ENCODE data around the gene SRSF3.
"Not testable (repeated sequence)": the region's sequence is repeated elsewhere in the genome, so short reads cannot be mapped to it uniquely, and the experiment has no call there.

The SRSF3 gene

DNA sequence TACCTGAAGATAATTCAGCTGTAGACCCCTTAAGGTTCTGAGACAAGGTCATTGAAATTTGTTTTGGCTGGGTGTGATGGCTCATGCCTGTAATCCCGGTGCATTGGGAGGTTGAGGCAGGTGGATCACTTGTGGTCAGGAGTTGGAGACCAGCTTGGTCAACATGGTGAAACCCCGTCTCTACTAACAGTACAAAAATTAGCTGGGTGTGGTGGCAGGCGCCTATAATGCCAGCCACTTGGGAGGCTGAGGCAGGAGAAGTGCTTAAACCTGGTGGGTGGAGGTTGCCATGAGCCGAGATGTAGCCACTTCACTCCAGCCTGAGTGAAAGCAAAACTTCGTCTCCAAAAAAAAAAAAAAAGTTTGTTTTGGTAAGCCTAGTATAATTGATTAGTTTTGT, 11.0 kb downstream of the SRSF3 start:
- no peak for DNase-seq (ENCODE audit: low spot score)

- no peak for DNase-seq (ENCODE audit: low spot score)
Observed at GRCh38 chr6:36605560-36606391, 11.6 kb downstream of the SRSF3 start.

GRCh38 chr6:36607305-36607682, 13.1 kb downstream of the SRSF3 start:
- DNase-seq (ENCODE audit: low spot score) = not testable (repeated sequence)

- no peak for DNase-seq (ENCODE audit: low spot score)
Observed at GRCh38 chr6:36607683-36608386, 13.7 kb downstream of the SRSF3 start.

DNA sequence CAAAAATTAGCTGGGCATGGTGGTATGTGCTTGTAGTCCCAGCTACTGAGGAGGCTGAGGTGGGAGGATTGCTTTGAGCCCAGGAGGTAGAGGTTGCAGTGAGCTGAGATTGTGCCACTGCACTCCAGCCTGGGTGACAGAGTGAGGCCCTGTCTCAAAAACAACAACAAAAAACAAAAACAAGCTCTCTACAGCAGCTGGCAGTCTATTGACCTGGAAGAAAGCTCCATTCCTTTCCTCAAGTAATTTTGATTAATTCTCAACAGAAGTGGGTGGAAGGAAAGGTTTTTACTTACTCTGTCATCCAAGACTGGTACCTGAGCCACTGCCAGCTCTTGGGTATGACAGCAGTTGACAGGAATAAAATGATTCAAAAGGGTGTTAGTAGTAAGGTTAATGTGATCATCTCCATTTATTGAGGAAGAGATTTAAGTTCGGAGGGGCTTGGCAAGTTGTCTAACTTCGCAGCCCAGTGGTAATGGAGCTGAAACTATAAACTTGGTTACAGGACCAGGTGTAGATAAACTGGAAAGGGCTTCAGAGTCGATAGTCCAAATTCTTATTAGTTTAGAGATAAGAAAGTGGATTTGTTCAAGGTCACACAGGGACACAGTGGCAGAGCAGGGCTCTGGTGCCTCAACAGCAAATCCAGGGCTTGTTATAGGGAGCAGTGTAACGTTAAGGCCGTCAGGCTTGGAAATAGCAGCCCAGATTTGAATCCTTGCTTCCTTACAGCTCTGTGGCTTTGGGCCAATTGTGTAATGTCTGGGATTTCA, 14.8 kb downstream of the SRSF3 start:
- no peak for DNase-seq (ENCODE audit: low spot score)

DNA sequence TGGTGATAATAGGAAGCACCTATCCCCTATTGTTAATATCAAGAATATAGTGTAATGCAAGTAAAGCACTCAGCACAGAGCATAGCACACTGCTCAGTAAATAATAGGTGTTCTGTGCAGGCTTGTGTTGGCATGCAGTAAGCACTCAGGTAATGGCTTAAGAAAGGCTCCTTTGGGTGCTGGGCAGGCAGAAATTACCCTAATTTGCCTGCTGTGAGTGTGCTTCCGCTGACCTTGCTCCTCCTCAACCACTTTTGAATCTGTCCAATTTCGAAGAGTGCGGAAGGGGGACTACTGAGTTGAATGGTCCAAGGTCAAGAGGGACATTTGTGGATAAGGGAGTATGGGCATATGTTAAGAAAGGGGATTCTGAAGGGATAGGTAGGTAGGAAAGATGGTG, 15.4 kb downstream of the SRSF3 start:
- no peak for DNase-seq (ENCODE audit: low spot score)

- DNase-seq (ENCODE audit: low spot score) = no peak
Observed at GRCh38 chr6:36610041-36610955, 16.1 kb downstream of the SRSF3 start.

- no peak for DNase-seq (ENCODE audit: low spot score)
Observed at GRCh38 chr6:36610956-36611336, 16.8 kb downstream of the SRSF3 start.

GRCh38 chr6:36611679-36612078, 17.5 kb downstream of the SRSF3 start:
- DNase-seq (ENCODE audit: low spot score) = not testable (repeated sequence)

DNA sequence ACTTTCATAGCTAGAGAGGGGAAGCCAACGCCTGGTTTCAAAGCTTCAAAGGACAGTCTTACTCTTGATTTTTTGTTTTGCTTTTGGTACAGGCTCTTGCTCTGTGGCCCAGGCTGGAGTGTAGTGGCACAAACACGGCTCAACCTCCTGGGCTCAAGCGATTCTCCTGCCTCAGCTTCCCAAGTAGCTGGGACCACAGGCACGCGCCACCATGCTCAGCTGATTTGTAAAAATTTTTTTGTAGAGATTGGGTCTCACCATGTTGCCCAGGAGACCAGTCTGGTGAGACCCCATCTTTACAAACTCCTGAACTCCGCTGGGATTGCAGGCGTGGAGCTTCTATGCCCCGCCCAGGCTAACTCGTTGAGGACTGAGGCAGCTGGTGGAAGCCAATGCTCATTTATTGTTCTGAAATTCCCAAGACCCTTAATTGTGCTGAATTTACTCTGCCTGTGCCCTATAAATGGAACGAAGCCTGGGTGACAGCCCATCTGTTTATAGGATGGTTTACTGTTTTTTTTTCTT, 18.0 kb downstream of the SRSF3 start:
- no peak for DNase-seq (ENCODE audit: low spot score)

DNA sequence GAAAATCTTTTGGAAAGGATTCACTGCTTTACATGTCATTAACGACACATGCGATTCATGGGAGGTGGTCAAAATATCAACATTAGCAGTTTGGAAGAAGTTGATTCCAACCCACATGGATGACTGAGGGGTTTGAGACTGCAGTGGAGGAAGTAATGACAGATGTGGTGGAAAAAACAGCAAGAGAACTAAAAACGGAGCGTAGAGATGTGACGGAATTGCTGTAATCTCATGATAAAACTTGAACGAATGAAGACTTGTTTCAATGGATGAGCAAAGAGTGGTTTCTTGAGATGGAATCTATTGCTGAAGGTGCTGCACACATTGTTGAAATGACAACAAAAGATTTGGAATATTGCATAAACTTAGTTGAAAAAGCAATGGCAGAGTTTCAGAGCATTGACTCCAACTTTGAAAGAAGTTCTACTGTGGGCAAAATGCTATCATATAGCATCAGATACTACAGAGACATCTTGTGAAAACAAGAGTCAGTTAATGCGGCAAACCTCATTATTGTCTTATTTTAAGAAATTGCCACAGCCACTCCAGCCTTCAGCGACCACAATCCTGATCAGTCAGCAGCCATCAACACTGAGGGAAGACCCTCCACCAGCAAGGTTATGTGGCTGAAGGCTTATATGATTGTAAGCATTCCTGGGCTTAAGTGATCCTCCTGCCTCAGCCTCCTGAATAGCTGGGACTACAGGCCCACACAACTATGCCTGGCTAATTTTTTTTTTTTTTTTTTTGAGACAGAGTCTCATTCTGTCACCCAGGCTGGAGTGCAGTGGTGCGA, 19.2 kb downstream of the SRSF3 start:
- no peak for DNase-seq (ENCODE audit: low spot score)

- no peak for DNase-seq (ENCODE audit: low spot score)
Observed at GRCh38 chr6:36615018-36615761, 21.0 kb downstream of the SRSF3 start.

DNA sequence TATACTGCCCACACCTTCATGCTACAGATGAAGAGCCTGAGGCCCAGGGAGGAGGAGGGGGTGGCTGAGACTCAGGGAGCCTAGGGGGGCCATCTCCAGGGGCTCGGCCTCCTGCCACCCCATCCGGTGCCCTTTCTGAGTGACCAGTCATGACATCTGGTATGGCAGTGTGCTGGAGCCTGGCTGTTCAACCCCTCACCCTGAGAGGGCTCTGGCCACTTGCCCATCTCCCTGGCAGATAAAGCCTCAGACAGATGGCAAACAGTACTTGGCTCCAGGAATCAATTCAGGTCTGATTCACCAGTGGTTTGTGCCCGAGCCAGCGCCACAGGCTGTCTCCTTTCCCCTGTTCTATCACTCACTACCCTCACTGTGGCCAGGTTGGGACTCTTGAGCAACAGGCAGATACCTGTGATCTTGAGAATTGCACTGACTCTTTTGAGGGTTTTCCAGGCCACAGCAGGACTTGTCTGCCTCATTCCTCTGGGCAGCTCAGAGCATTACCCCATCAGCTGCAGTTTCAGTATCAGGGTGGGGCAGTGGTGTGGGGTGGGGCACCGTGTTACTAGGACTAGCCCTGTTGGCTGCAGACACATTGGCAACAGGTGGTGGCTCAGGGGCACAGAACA, 22.8 kb downstream of the SRSF3 start:
- no peak for DNase-seq (ENCODE audit: low spot score)

DNA sequence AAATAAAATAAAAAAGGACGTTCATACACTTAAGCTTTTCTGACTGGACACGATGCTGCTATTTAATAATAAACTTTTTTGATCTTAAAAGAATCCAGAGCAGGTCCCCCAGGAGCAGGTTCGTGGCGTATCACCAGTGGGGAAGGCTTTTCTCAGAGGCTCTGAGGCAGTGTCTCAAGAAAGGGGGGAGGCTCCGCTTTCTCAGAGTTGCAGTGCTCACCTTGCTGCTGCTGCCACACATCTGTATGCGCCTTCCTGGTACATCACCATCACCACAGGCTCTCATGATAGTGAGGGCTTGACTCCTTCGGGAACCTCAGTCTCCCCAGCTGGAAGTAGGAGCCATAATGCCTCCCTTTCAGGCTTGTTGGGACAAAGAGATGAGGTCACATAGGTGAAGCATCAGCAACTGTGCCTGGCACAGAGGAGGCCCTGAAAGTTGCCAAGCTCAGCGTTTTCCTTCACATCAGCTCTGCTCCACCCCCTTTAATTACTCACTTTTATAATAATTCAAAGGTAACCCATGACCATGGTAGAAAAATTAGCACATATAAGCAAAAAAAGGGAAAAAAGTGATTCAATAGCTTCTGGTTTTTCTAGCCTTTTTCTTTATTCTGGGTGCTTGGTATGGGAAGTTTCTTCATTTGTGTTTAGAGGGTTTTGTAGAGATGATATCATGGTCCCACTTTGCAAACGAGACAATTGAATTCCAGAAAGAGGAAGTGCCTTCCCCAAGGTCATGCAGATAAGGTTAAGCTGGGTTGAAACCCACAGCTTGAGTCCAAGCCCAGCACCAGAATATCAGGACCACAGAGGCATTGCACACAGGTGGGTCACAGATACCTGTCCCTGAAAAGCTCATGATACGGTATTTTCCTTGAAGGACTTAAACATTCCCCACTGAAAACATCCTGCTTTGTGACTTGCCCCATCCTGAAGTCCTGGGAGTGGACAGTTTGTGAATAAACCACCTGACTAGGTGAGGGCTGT, 24.5 kb downstream of the SRSF3 start:
- DNase-seq (ENCODE audit: low spot score) = no peak

DNA sequence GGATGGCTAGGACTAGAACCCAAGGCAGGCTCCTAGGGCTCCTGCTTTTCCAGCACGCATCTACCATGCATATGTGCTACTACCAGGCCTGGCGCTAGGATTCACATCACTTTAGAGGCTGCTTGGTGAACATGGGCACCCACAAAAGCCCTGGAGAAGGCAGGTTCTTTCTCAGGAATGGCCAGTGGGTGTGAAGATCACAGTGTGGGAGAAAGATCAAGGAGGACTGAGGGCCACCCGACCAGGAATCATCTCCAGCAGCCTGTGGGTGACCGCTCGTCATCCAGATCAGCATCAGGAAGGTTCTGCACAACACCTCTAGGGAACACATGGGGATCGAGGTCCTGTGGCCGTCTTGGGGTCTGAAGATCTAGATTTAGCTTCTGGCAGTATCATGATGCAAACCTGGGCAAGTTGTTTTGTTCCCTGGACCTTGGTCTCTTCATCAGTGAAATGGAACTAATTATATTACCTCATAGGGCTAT, 27.3 kb downstream of the SRSF3 start:
- no peak for DNase-seq (ENCODE audit: low spot score)

- no peak for DNase-seq (ENCODE audit: low spot score)
Observed at GRCh38 chr6:36622901-36623546, 28.9 kb downstream of the SRSF3 start.

Measured in globus pallidus (tissue), 1 donor.